SIG-M5 (cell line): ENCODE measurements around the gene TLL2.

Source experiments
- DNase-seq: peaks from one replicate; lab custom pipeline; 2025; lab: John Stamatoyannopoulos, UW

TLL2 gene

GRCh38 chr10:96507044-96507443, 6.7 kb downstream of the TLL2 start:
- DNase-seq = no peak

- no peak for DNase-seq
These were observed 8.3 kb downstream of the TLL2 start for GRCh38 chr10:96505150-96506136.

GRCh38 chr10:96502561-96503282, 11.0 kb downstream of the TLL2 start:
- DNase-seq = no peak

- DNase-seq = no peak
These were observed 11.7 kb downstream of the TLL2 start for GRCh38 chr10:96501985-96502384.

- no peak for DNase-seq
These were observed 13.2 kb downstream of the TLL2 start for GRCh38 chr10:96500519-96500918.

- DNase-seq = no peak
These were observed 13.7 kb downstream of the TLL2 start for GRCh38 chr10:96500050-96500449.

- no peak for DNase-seq
These were observed 16.3 kb downstream of the TLL2 start for GRCh38 chr10:96497391-96497790.

GRCh38 chr10:96496281-96496925, 17.3 kb downstream of the TLL2 start:
- DNase-seq = no peak

GRCh38 chr10:96495544-96495943, 18.2 kb downstream of the TLL2 start:
- no peak for DNase-seq

- no peak for DNase-seq
These were observed 19.0 kb downstream of the TLL2 start for GRCh38 chr10:96494694-96495093.

- no peak for DNase-seq
These were observed 19.7 kb downstream of the TLL2 start for GRCh38 chr10:96493871-96494525.

- DNase-seq = no peak
These were observed 20.5 kb downstream of the TLL2 start for GRCh38 chr10:96493254-96493653.

GRCh38 chr10:96491303-96491702, 22.4 kb downstream of the TLL2 start:
- no peak for DNase-seq

- DNase-seq = no peak
These were observed 25.4 kb downstream of the TLL2 start for GRCh38 chr10:96488161-96488935.

- no peak for DNase-seq
These were observed 30.7 kb downstream of the TLL2 start for GRCh38 chr10:96482815-96483588.

GRCh38 chr10:96478355-96478754, 35.4 kb downstream of the TLL2 start:
- DNase-seq = no peak

GRCh38 chr10:96473866-96474265, 39.9 kb downstream of the TLL2 start:
- no peak for DNase-seq

- DNase-seq = no peak
These were observed 43.5 kb downstream of the TLL2 start for GRCh38 chr10:96470116-96470743.

GRCh38 chr10:96468845-96469244, 44.9 kb downstream of the TLL2 start:
- DNase-seq = no peak

- DNase-seq = no peak
These were observed 48.1 kb downstream of the TLL2 start for GRCh38 chr10:96465599-96465998.
